ENCODE results near the gene C8B. TPM values are rescaled to one million over a fixed set of nuclear protein-coding genes. Genes with fewer than 3 reads are reported as not detected.
A peak's percentile ranks its signal among the peaks of the same experiment; 100 is the strongest.

C8B gene
- total RNA-seq, 1 donor from 2014 or later: not detected

- TF ChIP-seq CTCF (IDR thresholded peaks at IDR 0.05; ENCODE audit: partially characterized antibody, unreplicated experiment): no peak
- Mint-ChIP-seq H3K9me3 (ENCODE audit: unreplicated experiment) (peaks cover 9% of the 10 kb centered on the region), H3K27me3 (ENCODE audit: unreplicated experiment) (peaks cover 15% of the 10 kb centered on the region), H3K4me1 (ENCODE audit: low read depth, unreplicated experiment) (peaks cover 23% of the 10 kb centered on the region), H3K36me3 (ENCODE audit: unreplicated experiment) (peaks cover 12% of the 10 kb centered on the region), H3K27ac (ENCODE audit: unreplicated experiment) (peak overlapping the region; percentile 48), H3K4me3 (ENCODE audit: unreplicated experiment) (peak overlapping the region; percentile 59)
- DNase-seq: no peak
Observed at GRCh38 chr1:56933606-56934005, 32.2 kb downstream of the C8B start.

GRCh38 chr1:56933161-56933560 lies 32.7 kb downstream of the C8B start:
- Mint-ChIP-seq H3K4me1 (ENCODE audit: low read depth, unreplicated experiment) (peaks cover 23% of the 10 kb centered on the region), H3K27me3 (ENCODE audit: unreplicated experiment) (peaks cover 15% of the 10 kb centered on the region), H3K36me3 (ENCODE audit: unreplicated experiment) (peaks cover 15% of the 10 kb centered on the region), H3K4me3 (ENCODE audit: unreplicated experiment) (no peak overlapping the region), H3K27ac (ENCODE audit: unreplicated experiment) (no peak overlapping the region), H3K9me3 (ENCODE audit: unreplicated experiment) (peaks cover 9% of the 10 kb centered on the region)
- no peak for DNase-seq
- no peak for TF ChIP-seq CTCF (IDR thresholded peaks at IDR 0.05; ENCODE audit: partially characterized antibody, unreplicated experiment)

DNA sequence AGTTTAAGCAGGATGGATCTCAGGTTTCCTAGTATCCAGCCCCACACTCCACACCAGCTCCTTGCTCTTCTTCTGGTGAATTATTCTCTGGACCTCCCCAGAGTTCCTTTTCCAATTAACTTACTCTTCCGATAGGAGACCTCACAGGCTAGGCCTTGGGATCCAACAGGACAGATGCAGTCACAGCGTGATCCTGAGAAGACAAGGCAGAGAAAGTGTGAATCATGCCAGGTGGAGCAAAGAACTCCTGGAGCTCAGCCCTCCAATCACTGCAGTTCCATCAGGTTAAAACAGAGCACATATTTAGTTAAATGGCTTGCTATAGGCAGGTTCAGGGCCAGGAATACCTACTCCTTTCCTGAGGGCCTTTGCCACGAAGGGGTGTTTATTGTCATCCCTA lies 34.1 kb downstream of the C8B start:
- H3K9me3 Mint-ChIP-seq (ENCODE audit: unreplicated experiment): peaks cover 9% of the 10 kb centered on the region
- no peak overlapping the region for H3K27ac Mint-ChIP-seq (ENCODE audit: unreplicated experiment)
- no peak overlapping the region for H3K4me3 Mint-ChIP-seq (ENCODE audit: unreplicated experiment)
- no peak for DNase-seq
- peaks cover 23% of the 10 kb centered on the region for H3K4me1 Mint-ChIP-seq (ENCODE audit: low read depth, unreplicated experiment)
- H3K27me3 Mint-ChIP-seq (ENCODE audit: unreplicated experiment): peaks cover 13% of the 10 kb centered on the region
- TF ChIP-seq CTCF (IDR thresholded peaks at IDR 0.05; ENCODE audit: partially characterized antibody, unreplicated experiment): no peak
- H3K36me3 Mint-ChIP-seq (ENCODE audit: unreplicated experiment): peaks cover 15% of the 10 kb centered on the region

DNA sequence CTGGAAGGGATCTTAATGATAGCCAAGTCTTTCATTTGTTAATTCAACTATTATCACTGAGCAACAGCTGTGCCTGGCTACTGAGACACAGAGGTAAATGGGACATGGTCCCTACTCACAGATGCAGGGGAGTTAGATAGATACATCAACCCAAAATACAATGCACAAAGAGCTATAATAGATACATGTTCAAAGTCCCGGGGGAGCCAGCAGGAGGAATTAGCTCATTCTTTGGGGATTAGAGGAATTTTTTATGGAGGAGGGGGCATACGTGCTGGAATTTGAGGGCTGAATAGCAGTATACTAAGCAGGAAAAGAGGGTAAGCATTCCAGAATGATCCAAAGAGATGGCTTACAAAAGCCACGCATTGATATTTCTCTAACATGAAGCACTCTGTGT lies 34.6 kb downstream of the C8B start:
- Mint-ChIP-seq H3K4me1 (ENCODE audit: low read depth, unreplicated experiment) (peaks cover 23% of the 10 kb centered on the region), H3K27me3 (ENCODE audit: unreplicated experiment) (peaks cover 13% of the 10 kb centered on the region), H3K36me3 (ENCODE audit: unreplicated experiment) (peaks cover 15% of the 10 kb centered on the region), H3K27ac (ENCODE audit: unreplicated experiment) (no peak overlapping the region), H3K4me3 (ENCODE audit: unreplicated experiment) (no peak overlapping the region), H3K9me3 (ENCODE audit: unreplicated experiment) (peaks cover 9% of the 10 kb centered on the region)
- TF ChIP-seq CTCF (IDR thresholded peaks at IDR 0.05; ENCODE audit: partially characterized antibody, unreplicated experiment): no peak
- no peak for DNase-seq

- Mint-ChIP-seq H3K36me3 (ENCODE audit: unreplicated experiment) (peaks cover 15% of the 10 kb centered on the region), H3K4me1 (ENCODE audit: low read depth, unreplicated experiment) (peaks cover 18% of the 10 kb centered on the region), H3K4me3 (ENCODE audit: unreplicated experiment) (no peak overlapping the region), H3K9me3 (ENCODE audit: unreplicated experiment) (peaks cover 9% of the 10 kb centered on the region), H3K27ac (ENCODE audit: unreplicated experiment) (no peak overlapping the region), H3K27me3 (ENCODE audit: unreplicated experiment) (peaks cover 13% of the 10 kb centered on the region)
- no peak for TF ChIP-seq CTCF (IDR thresholded peaks at IDR 0.05; ENCODE audit: partially characterized antibody, unreplicated experiment)
- DNase-seq: no peak
Observed at GRCh38 chr1:56929492-56929891, 36.3 kb downstream of the C8B start.
